WERI-Rb-1 (cell line): ENCODE results near the gene ZNF618.

Experiments used
- DNase-seq: peaks from one replicate; pipeline ENCODE4 v3.0.0-alpha.2; 2020
- H3K27ac ChIP-seq: fragments of 250-450 bp; sonication (Bioruptor Pico); 2 replicates; pipeline ENCODE4 v1.5.1; 2020; ENCODE audit warnings: mild to moderate bottlenecking, moderate library complexity
- H3K27me3 ChIP-seq: fragments of 250-450 bp; sonication (Bioruptor Pico); 2 replicates; pipeline ENCODE4 v1.5.1; 2021; ENCODE audit warnings: mild to moderate bottlenecking, low read depth, moderate library complexity; ENCODE audit not compliant: insufficient read depth, severe bottlenecking
- H3K36me3 ChIP-seq: fragments of 250-450 bp; sonication (Bioruptor Pico); 2 replicates; pipeline ENCODE4 v1.5.1; 2020; ENCODE audit warnings: mild to moderate bottlenecking, moderate library complexity
- H3K4me3 ChIP-seq: 2 replicates; pipeline ENCODE4 v1.5.1; 2011; ENCODE audit warnings: low read depth, mild to moderate bottlenecking, control low read depth, low read length
- H3K9me3 ChIP-seq: fragments of 250-450 bp; sonication (Bioruptor Pico); 2 replicates; pipeline ENCODE4 v1.5.1; 2021; ENCODE audit warnings: mild to moderate bottlenecking, moderate library complexity; ENCODE audit not compliant: severe bottlenecking
- TF ChIP-seq, protein P1 (sequence below): IDR thresholded peaks from 2 replicates; pipeline ENCODE4 v1.5.1; 2011; ENCODE audit warnings: low read depth, mild to moderate bottlenecking, control low read depth, inconsistent platforms, low read length

Gene ZNF618

DNA sequence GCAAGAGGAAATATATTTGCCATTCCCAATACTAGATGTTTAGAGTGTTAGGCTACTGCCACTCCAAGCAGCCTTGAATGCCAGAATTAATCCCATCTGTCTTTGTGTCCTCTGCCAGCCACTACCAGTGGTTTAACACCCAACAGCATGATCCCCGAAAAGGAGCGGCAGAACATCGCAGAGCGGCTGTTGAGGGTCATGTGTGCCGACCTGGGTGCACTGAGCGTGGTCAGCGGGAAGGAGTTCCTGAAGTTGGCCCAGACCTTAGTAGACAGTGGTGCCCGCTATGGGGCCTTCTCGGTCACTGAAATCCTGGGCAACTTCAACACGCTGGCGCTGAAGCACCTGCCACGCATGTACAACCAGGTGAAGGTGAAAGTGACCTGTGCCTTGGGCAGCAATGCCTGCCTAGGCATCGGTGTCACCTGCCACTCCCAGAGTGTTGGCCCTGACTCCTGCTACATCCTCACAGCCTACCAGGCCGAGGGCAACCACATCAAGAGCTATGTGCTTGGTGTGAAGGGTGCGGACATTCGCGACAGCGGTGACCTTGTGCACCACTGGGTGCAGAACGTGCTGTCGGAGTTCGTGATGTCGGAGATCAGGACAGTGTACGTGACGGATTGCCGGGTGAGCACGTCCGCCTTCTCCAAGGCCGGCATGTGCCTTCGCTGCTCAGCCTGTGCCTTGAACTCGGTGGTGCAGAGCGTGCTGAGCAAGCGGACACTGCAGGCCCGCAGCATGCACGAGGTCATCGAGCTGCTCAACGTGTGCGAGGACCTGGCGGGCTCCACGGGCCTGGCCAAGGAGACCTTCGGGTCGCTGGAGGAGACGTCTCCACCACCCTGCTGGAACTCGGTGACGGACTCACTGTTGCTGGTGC, 172.7 kb downstream of the ZNF618 start:
- no peak overlapping the region for H3K4me3 ChIP-seq
- no peak overlapping the region for H3K27ac ChIP-seq
- TF ChIP-seq, protein P1, sequence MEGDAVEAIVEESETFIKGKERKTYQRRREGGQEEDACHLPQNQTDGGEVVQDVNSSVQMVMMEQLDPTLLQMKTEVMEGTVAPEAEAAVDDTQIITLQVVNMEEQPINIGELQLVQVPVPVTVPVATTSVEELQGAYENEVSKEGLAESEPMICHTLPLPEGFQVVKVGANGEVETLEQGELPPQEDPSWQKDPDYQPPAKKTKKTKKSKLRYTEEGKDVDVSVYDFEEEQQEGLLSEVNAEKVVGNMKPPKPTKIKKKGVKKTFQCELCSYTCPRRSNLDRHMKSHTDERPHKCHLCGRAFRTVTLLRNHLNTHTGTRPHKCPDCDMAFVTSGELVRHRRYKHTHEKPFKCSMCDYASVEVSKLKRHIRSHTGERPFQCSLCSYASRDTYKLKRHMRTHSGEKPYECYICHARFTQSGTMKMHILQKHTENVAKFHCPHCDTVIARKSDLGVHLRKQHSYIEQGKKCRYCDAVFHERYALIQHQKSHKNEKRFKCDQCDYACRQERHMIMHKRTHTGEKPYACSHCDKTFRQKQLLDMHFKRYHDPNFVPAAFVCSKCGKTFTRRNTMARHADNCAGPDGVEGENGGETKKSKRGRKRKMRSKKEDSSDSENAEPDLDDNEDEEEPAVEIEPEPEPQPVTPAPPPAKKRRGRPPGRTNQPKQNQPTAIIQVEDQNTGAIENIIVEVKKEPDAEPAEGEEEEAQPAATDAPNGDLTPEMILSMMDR = no peak
- no peaks in the 10 kb centered on the region for H3K9me3 ChIP-seq
- no peak for DNase-seq
- no peaks in the 10 kb centered on the region for H3K27me3 ChIP-seq
- no peaks in the 10 kb centered on the region for H3K36me3 ChIP-seq

DNA sequence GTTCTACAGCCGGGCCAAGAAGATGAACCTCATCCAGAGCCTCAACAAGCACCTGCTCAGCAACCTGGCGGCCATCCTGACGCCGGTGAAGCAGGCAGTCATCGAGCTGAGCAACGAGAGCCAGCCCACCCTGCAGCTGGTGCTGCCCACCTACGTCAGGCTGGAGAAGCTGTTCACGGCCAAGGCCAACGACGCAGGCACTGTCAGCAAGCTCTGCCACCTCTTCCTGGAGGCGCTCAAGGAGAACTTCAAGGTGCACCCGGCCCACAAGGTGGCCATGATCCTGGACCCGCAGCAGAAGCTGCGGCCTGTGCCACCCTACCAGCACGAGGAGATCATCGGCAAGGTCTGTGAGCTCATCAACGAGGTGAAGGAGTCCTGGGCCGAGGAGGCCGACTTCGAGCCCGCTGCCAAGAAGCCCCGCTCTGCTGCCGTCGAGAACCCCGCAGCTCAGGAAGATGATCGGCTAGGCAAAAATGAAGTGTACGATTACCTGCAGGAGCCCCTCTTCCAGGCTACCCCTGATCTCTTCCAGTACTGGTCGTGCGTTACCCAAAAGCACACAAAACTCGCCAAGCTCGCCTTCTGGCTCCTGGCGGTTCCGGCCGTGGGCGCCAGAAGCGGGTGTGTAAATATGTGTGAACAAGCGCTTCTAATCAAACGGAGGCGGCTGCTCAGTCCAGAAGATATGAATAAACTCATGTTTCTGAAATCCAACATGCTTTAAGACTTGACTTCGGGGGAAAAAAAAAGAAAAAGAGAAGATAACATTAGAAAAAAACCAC, 173.5 kb downstream of the ZNF618 start:
- Histone ChIP-seq H3K27ac (no peak overlapping the region), H3K27me3 (no peaks in the 10 kb centered on the region), H3K36me3 (no peaks in the 10 kb centered on the region), H3K4me3 (no peak overlapping the region), H3K9me3 (no peaks in the 10 kb centered on the region)
- no peak for DNase-seq
- TF ChIP-seq, protein P1 = no peak

DNA sequence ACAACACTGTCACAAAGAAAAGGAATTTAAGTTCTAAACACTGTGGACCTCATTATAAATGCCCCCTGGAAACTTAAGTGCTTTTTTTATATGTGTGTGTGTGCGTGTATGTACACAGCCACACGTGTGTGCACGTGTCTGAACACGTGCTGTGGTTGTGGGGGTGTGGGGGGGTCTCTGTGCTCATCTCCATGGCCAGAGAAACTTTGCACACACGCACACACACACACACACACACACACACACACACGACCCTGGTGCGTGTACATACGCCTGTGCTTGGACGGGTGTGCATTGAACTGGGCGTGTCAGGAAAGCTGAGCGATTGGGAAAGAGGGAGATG, 174.1 kb downstream of the ZNF618 start:
- Histone ChIP-seq H3K36me3 (no peaks in the 10 kb centered on the region), H3K27ac (no peak overlapping the region), H3K27me3 (no peaks in the 10 kb centered on the region), H3K4me3 (no peak overlapping the region), H3K9me3 (no peaks in the 10 kb centered on the region)
- TF ChIP-seq, protein P1 = no peak
- no peak for DNase-seq

DNA sequence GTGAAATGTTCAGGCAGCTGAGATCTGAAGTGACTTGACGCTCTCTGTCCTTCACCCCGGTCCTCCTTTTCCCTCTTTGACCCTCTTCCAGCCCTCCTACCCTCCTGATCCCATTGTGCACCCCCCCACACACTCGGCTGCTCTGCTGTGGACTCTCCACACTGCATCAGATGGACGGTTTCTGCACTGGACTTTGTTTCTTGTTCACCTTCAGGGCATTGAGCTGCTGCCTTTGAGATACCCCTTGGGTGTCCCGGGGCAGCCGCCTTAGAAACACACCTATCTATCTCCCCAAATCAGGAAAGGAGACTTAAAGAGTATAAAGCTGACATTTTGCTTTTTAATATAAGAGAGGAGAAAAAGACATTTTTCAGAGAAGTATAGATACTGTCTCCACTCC, 174.5 kb downstream of the ZNF618 start:
- H3K27ac ChIP-seq = no peak overlapping the region
- H3K36me3 ChIP-seq = no peaks in the 10 kb centered on the region
- no peak overlapping the region for H3K4me3 ChIP-seq
- DNase-seq = no peak
- TF ChIP-seq, protein P1 = no peak
- no peaks in the 10 kb centered on the region for H3K27me3 ChIP-seq
- H3K9me3 ChIP-seq = no peaks in the 10 kb centered on the region

DNA sequence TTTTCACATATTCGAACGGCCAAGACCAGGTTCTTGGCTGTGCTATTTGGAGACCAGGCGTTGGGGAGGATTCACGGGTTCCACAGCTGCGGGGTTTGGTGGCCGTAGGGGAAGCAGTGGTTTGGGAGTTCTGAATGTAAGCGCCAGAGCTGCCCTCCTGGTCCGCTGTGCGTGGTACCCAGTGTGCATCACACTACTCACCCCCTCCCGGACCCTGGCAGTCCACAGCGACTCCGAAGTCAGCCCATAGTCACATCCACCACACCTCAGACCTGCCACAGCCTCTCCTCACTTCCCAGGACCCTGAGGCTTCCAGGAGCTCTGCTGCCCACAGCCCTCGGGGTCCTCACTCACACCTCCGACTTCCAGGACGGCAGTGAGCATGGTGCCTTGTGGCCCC, 175.2 kb downstream of the ZNF618 start:
- no peaks in the 10 kb centered on the region for H3K9me3 ChIP-seq
- no peaks in the 10 kb centered on the region for H3K36me3 ChIP-seq
- no peak overlapping the region for H3K4me3 ChIP-seq
- no peak for DNase-seq
- H3K27me3 ChIP-seq = no peaks in the 10 kb centered on the region
- TF ChIP-seq, protein P1 = no peak
- no peak overlapping the region for H3K27ac ChIP-seq
